ENCODE results near the gene ABCG1. TPM values are rescaled to one million over a fixed set of nuclear protein-coding genes. Genes with fewer than 3 reads are reported as not detected.
"Not testable (repeated sequence)": the region's sequence is repeated elsewhere in the genome, so short reads cannot be mapped to it uniquely, and the experiment has no call there.

The ABCG1 gene
- total RNA-seq, 1 donor from 2014 or later: 1.2 TPM

- DNase-seq (ENCODE audit: low read depth): no peak
Observed at GRCh38 chr21:42289926-42290325, 71.0 kb downstream of the ABCG1 start.

DNA sequence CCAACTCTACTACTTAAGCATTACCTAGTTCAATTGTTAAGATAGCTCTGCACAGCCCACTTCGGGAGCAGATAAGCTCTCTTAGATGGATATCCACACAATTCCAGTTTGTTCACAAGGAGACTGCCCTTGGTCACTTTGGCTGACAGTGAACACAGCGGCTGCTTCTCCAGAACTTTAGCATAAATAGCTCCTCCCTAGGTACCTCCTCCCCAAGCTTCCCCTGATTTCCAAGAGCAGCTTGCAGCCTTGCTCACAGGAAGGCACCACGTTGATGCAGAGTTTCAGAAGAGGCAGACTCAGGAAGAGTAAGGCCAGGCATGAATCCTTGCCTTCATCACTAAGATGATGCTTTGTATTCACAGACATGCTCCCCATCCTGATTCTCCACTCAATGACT lies 71.6 kb downstream of the ABCG1 start:
- DNase-seq (ENCODE audit: low read depth): no peak

- DNase-seq (ENCODE audit: low read depth): no peak
Observed at GRCh38 chr21:42291003-42291750, 72.2 kb downstream of the ABCG1 start.

DNA sequence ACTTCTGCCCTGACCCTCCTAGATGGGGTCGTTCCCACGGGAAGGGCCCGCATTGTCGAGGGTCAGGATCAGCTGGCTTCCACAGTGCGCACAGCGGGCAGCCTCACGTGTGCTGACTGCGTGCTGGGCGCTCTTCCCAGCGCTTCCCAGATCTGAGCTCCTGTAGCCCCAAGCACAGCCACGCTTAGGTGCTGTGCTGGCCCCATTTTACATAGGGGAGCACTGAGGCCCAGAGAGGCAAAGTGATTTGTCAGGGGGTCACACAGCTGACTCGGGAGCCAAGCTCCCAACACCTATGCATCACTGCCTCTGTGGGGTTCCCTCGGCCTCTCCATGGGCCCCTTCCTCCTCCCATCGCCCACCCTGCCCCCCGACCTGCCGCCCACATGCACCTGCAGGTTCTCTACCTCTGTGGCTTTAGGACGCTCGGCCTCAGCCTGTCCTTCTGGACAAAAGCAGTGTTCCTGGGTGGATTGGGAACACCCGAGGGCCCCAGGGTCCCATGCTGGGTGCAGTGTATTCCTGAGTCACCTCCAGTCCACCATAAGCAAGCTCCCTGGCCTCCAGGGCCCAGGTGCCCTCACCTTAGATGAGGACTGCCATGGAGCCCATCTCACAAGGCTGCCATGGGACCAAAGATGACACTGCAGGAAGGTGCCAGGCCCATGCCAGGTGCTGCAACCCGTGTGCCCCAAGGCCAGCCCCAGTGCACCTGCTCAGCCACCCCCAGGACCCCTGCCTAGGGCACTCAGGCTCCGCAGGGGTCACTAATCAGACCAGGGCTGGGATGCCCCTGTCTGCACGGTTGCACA lies 73.0 kb downstream of the ABCG1 start:
- no peak for DNase-seq (ENCODE audit: low read depth)

DNA sequence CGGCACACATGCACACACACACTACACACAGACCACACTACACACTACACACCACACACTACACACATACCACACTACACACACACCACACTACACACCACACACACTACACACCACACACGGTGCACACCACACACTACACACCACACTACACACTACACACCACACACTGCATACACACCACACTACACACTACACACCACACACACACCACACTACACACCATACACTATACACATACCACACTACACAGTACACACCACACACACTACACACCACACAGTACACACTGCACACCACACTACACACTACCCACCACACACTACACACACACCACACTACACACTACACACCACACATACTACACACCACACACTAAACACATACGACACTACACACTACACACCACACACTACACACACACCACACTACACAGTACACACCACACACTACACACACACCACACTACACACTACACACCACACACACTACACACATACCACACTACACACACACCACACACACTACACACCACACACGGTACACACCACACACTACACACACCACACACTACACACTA lies 73.7 kb downstream of the ABCG1 start:
- not testable (repeated sequence) for DNase-seq (ENCODE audit: low read depth)

GRCh38 chr21:42293649-42294272 lies 74.8 kb downstream of the ABCG1 start:
- no peak for DNase-seq (ENCODE audit: low read depth)

GRCh38 chr21:42294273-42294880 lies 75.4 kb downstream of the ABCG1 start:
- DNase-seq (ENCODE audit: low read depth): no peak

- no peak for DNase-seq (ENCODE audit: low read depth)
Observed at GRCh38 chr21:42295845-42296244, 76.9 kb downstream of the ABCG1 start.

- no peak for DNase-seq (ENCODE audit: low read depth)
Observed at GRCh38 chr21:42296501-42296900, 77.6 kb downstream of the ABCG1 start.

GRCh38 chr21:42297377-42297776 lies 78.4 kb downstream of the ABCG1 start:
- DNase-seq (ENCODE audit: low read depth): no peak

GRCh38 chr21:42298237-42298636 lies 79.3 kb downstream of the ABCG1 start:
- no peak for DNase-seq (ENCODE audit: low read depth)

DNA sequence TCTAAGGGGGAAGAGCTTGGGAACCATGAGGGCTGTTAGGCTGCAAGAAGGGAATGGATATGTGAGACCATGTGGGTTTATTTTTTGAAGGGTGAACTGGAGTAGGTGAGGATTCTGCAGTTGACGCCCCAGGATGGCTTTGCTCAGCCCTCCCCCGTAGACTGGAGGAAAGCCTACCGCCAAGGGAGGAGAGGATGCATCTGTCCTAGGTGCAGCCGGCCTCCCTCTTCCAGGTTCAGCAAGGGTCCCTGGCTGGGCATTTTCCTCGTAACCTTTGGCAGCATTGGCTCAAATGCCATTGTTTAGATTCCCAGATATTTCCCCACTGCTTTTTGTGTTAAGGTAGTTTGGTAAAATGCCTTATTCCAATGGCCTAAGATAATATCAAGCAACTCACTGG lies 79.7 kb downstream of the ABCG1 start:
- no peak for DNase-seq (ENCODE audit: low read depth)

DNA sequence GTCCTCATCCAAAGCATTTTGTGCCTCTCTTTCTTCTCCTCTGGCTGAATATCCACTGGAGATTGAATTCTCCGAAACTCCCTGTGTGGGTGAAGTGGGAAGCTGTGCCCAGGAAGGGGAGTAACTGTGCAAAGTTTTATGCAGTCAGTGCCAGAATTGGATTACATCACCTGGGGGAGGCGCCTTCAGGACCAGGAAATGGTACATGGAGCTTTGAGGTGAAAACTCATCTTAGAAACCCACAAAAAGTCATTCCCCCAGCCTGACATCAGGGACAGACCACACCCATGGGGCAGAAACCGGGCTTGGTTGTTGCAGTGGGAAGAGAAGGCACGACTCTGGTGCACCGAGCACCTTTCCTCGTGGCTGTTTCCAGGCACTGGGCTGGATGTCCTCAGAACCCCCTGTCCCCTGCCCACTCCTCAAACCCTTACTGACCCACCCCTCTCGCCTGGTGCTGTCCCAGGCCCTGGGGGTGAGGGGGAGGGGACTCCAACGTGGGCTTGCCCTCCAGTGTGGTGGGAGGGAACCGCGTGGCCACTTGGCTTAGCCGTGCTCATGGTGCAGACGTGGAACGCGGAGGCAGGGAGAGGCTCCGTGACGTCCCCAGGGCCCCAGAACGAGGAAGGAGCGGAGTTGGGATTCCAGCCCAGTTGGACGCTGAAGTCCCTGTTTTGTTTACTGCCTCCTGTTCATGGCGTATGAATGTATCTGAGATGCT lies 80.5 kb downstream of the ABCG1 start:
- DNase-seq (ENCODE audit: low read depth): no peak

GRCh38 chr21:42300045-42300583 lies 81.2 kb downstream of the ABCG1 start:
- no peak for DNase-seq (ENCODE audit: low read depth)

GRCh38 chr21:42300956-42301355 lies 82.0 kb downstream of the ABCG1 start:
- no peak for DNase-seq (ENCODE audit: low read depth)

DNA sequence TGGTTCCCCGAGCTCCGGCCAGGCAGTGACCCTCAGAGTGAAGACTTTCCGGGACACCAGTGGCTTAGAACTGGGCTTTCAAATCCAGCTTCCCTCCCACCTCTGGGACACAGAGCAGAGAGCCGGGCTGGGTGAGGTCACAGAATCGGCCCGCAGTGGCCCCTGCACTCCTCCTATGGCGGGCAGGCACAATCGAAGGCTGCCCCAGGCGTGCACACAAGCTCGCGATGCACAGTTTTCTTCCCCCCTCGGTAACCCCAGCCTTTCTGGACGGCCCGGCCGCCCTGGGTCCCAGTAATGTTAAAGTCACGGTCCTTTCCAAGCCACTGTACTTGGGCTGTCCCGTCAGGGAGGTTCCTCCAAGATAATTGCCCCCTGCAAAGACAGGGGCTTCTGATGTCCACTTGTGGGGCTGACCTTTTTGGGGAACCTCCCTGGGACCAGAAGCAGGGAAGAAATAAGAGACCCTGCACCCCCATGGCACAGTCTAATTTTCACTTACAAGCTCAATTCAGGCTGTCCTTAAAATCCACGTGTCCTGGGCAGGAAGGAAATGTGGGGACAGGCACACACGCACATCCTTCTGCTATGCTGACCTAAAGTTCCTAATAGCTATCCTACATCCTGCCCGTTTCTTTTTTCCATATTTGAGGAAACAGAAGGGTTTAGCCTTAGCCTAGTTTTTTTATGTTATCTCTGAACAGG lies 82.6 kb downstream of the ABCG1 start:
- DNase-seq (ENCODE audit: low read depth): no peak

GRCh38 chr21:42302076-42302650 lies 83.2 kb downstream of the ABCG1 start:
- no peak for DNase-seq (ENCODE audit: low read depth)

GRCh38 chr21:42302794-42303193 lies 83.9 kb downstream of the ABCG1 start:
- no peak for DNase-seq (ENCODE audit: low read depth)

DNA sequence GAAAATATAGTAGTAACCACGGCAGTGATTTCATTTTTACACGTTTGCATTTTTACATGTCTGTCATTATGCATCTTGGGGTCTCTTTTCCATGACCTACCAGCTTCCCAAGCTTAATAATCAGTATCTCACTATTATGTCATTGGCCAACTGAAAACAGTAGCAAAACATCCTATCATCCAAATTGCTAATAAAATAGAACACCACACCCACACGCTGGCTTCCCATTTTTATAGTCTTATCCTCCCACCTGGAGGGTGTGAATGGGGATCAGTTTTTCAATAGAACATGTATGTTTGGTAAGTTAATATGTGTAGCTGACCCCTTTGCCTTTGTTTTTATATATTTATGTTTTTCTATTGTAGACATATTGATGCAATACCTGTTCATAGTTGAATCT lies 84.5 kb downstream of the ABCG1 start:
- DNase-seq (ENCODE audit: low read depth): no peak

Data from myocyte (in vitro differentiated cells).